GM18507 (cell line): ENCODE measurements around the gene DOCK3.

ENCODE experiments used
- DNase-seq: peaks from one replicate; pipeline ENCODE4 v3.0.0; 2011; ENCODE audit warnings: low read depth; ENCODE audit not compliant: insufficient read length; ENCODE audit errors: extremely low spot score
- FAIRE-seq: peaks from 2 replicates; lab custom pipeline; 2011; peaks lifted over from hg19 to GRCh38; lab: Jason Lieb, UNC

The DOCK3 gene

GRCh38 chr3:50674349-50675178 lies at the start of gene DOCK3:
Gene DOCK3 (plus strand): TSS chr3:50674927. CDS start chr3:50675264, 337 bp downstream.
- FAIRE-seq (no peak), DNase-seq (peak; percentile 56)

GRCh38 chr3:50625231-50626182 lies 49.2 kb upstream of the DOCK3 start:
- DNase-seq (no peak), FAIRE-seq (no peak)

GRCh38 chr3:50626401-50626800 lies 48.3 kb upstream of the DOCK3 start:
- DNase-seq (no peak), FAIRE-seq (no peak)

- FAIRE-seq (no peak), DNase-seq (no peak)
These were observed 47.2 kb upstream of the DOCK3 start for GRCh38 chr3:50627407-50628051.

GRCh38 chr3:50628601-50629000 lies 46.1 kb upstream of the DOCK3 start:
- no peak for FAIRE-seq

GRCh38 chr3:50630394-50630793 lies 44.3 kb upstream of the DOCK3 start:
- DNase-seq (no peak), FAIRE-seq (no peak)

More at GRCh38 chr3:50628601-50629000, 46.1 kb upstream of the DOCK3 start:
- no peak for DNase-seq

- FAIRE-seq (no peak), DNase-seq (no peak)
These were observed 43.9 kb upstream of the DOCK3 start for GRCh38 chr3:50630877-50631276.

GRCh38 chr3:50632450-50632849 lies 42.3 kb upstream of the DOCK3 start:
- no peak for FAIRE-seq
- DNase-seq: no peak

GRCh38 chr3:50633230-50633790 lies 41.4 kb upstream of the DOCK3 start:
- FAIRE-seq (no peak), DNase-seq (no peak)

GRCh38 chr3:50635066-50635465 lies 39.7 kb upstream of the DOCK3 start:
- FAIRE-seq (no peak), DNase-seq (no peak)

- DNase-seq (no peak), FAIRE-seq (no peak)
These were observed 37.7 kb upstream of the DOCK3 start for GRCh38 chr3:50637011-50637410.

GRCh38 chr3:50637945-50638344 lies 36.8 kb upstream of the DOCK3 start:
- FAIRE-seq (no peak), DNase-seq (no peak)

- FAIRE-seq: no peak
- no peak for DNase-seq
These were observed 35.7 kb upstream of the DOCK3 start for GRCh38 chr3:50639055-50639494.

- no peak for FAIRE-seq
These were observed 32.3 kb upstream of the DOCK3 start for GRCh38 chr3:50642382-50642781.

GRCh38 chr3:50644561-50644960 lies 30.2 kb upstream of the DOCK3 start:
- no peak for DNase-seq
- FAIRE-seq: no peak

More at GRCh38 chr3:50642382-50642781, 32.3 kb upstream of the DOCK3 start:
- DNase-seq: no peak

GRCh38 chr3:50645378-50645777 lies 29.3 kb upstream of the DOCK3 start:
- FAIRE-seq: no peak
- DNase-seq: no peak

GRCh38 chr3:50648313-50648712 lies 26.4 kb upstream of the DOCK3 start:
- no peak for FAIRE-seq
- no peak for DNase-seq

GRCh38 chr3:50648944-50649343 lies 25.8 kb upstream of the DOCK3 start:
- FAIRE-seq: no peak
- DNase-seq: no peak

- DNase-seq: no peak
- FAIRE-seq: no peak
These were observed 25.2 kb upstream of the DOCK3 start for GRCh38 chr3:50649451-50649931.
